IMR-90 (cell line): ENCODE results near the gene DSCAM. TPM values are rescaled to one million over a fixed set of nuclear protein-coding genes. Genes with fewer than 3 reads are reported as not detected.

ENCODE experiments used
- ATAC-seq: fragments of 200-7000 bp; cut with Tn5 transposase; 2 replicates; pipeline ENCODE4 v1.9.1; 2020; ENCODE audit warnings: low read depth, mild to moderate bottlenecking, moderate library complexity
- BruUV-seq: library from RNA; stranded (reverse); fragments of 400-500 nt; replicated peaks from 2 replicates; lab custom pipeline; 2021; lab: Mats Ljungman, UMichigan
- CTCF ChIA-PET: fragments of 300-600 bp; formaldehyde crosslinking; extraction: SDS; loops from one replicate; lab custom pipeline; 2021; ENCODE audit warnings: antibody characterized with exemption; lab: Yijun Ruan, JAX
- POLR2A ChIA-PET: fragments of 300-600 bp; sonication (Branson Sonifier 250); formaldehyde crosslinking; loops from one replicate; lab custom pipeline; 2022; ENCODE audit warnings: antibody characterized with exemption; ENCODE audit not compliant: unreplicated experiment; lab: Charles Lee
- DNase-seq: peaks from one replicate; pipeline ENCODE4 v3.0.0; 2013
- H2AFZ ChIP-seq: replicated peaks from 2 replicates; pipeline ENCODE3; 2013; ENCODE audit warnings: low read length, mild to moderate bottlenecking; ENCODE audit not compliant: poor library complexity
- H2AK5ac ChIP-seq: 2 replicates; pipeline ENCODE4 v1.6.1; 2013; ENCODE audit warnings: low read depth, low read length, inconsistent platforms
- H2AK9ac ChIP-seq: replicated peaks from 2 replicates; pipeline ENCODE3; 2013; ENCODE audit warnings: mild to moderate bottlenecking, low read depth, low read length, moderate library complexity; ENCODE audit not compliant: poor library complexity
- H2BK120ac ChIP-seq: 2 replicates; pipeline ENCODE4 v1.6.1; 2013; ENCODE audit warnings: low read depth, low read length, inconsistent platforms
- H2BK15ac ChIP-seq: 3 replicates; pipeline ENCODE4 v1.6.1; 2013; ENCODE audit warnings: low read depth, low read length, inconsistent platforms
- H2BK20ac ChIP-seq: 2 replicates; pipeline ENCODE4 v1.6.1; 2013; ENCODE audit warnings: low read depth, mild to moderate bottlenecking, inconsistent platforms, low read length, moderate library complexity
- H2BK5ac ChIP-seq: 2 replicates; pipeline ENCODE4 v1.6.1; 2013; ENCODE audit warnings: mild to moderate bottlenecking, low read depth, low read length, inconsistent platforms; ENCODE audit not compliant: poor library complexity, severe bottlenecking
- H3K14ac ChIP-seq: replicated peaks from 2 replicates; pipeline ENCODE4 v1.6.1; 2013; ENCODE audit warnings: low read depth, low read length, inconsistent platforms
- H3K18ac ChIP-seq: 2 replicates; pipeline ENCODE4 v1.6.1; 2013; ENCODE audit warnings: low read depth, low read length, control low read depth
- H3K23ac ChIP-seq: 2 replicates; pipeline ENCODE4 v1.6.1; 2013; ENCODE audit warnings: low read depth, low read length, inconsistent platforms
- H3K27ac ChIP-seq: 2 replicates; pipeline ENCODE4 v1.5.1; 2013; ENCODE audit warnings: mild to moderate bottlenecking, control low read depth, low read length; ENCODE audit not compliant: insufficient read depth
- H3K27me3 ChIP-seq: 2 replicates; pipeline ENCODE4 v1.6.1; 2013; ENCODE audit warnings: low read length; ENCODE audit not compliant: control insufficient read depth, insufficient read depth
- H3K36me3 ChIP-seq: 2 replicates; pipeline ENCODE4 v1.6.1; 2013; ENCODE audit warnings: low read length, mixed read lengths; ENCODE audit not compliant: control insufficient read depth, insufficient read depth
- H3K4ac ChIP-seq: 2 replicates; pipeline ENCODE4 v1.6.1; 2013; ENCODE audit warnings: low read depth, low read length, inconsistent platforms
- H3K4me1 ChIP-seq: 2 replicates; pipeline ENCODE4 v1.6.1; 2013; ENCODE audit warnings: low read length, mixed read lengths; ENCODE audit not compliant: control insufficient read depth, insufficient read depth
- H3K4me2 ChIP-seq: 2 replicates; pipeline ENCODE4 v1.6.1; 2013; ENCODE audit warnings: low read depth, mild to moderate bottlenecking, control low read depth, low read length, moderate library complexity
- H3K4me3 ChIP-seq: 2 replicates; pipeline ENCODE4 v1.5.1; 2013; ENCODE audit warnings: low read depth, mild to moderate bottlenecking, control low read depth, low read length, moderate library complexity; ENCODE audit not compliant: insufficient read depth
- H3K56ac ChIP-seq: 2 replicates; pipeline ENCODE4 v1.6.1; 2013; ENCODE audit warnings: low read length, inconsistent platforms; ENCODE audit not compliant: insufficient read depth; ENCODE audit errors: extremely low read depth
- H3K79me1 ChIP-seq, 2 experiments: 2 replicates each; pipeline ENCODE4 v1.6.1; 2013; ENCODE audit warnings: low read length in 2 of 2, inconsistent platforms in 1 of 2, low read depth in 1 of 2
- H3K9ac ChIP-seq: 2 replicates; pipeline ENCODE4 v1.6.1; 2013; ENCODE audit warnings: low read depth, low read length, control low read depth
- H3K9me1 ChIP-seq: 2 replicates; pipeline ENCODE4 v1.6.1; 2013; ENCODE audit warnings: low read length, inconsistent platforms; ENCODE audit not compliant: insufficient read depth
- H3K9me3 ChIP-seq: 2 replicates; pipeline ENCODE4 v1.6.1; 2013; ENCODE audit warnings: low read length; ENCODE audit not compliant: control insufficient read depth, insufficient read depth
- H4K20me1 ChIP-seq: 2 replicates; pipeline ENCODE4 v1.6.1; 2013; ENCODE audit warnings: low read length, inconsistent platforms; ENCODE audit not compliant: insufficient read depth
- H4K5ac ChIP-seq: 2 replicates; pipeline ENCODE4 v1.6.1; 2013; ENCODE audit warnings: mild to moderate bottlenecking, low read depth, low read length, control low read depth
- H4K8ac ChIP-seq, 2 experiments: 2 replicates each; pipeline ENCODE4 v1.6.1; 2013; ENCODE audit warnings: low read depth in 2 of 2, low read length in 2 of 2, control low read depth in 1 of 2, inconsistent platforms in 1 of 2
- H4K91ac ChIP-seq: 2 replicates; pipeline ENCODE4 v1.6.1; 2013; ENCODE audit warnings: low read depth, low read length, inconsistent platforms; ENCODE audit not compliant: insufficient read depth
- BHLHE40 ChIP-seq: fragments of 150-350 bp; IDR thresholded peaks from 2 replicates; pipeline ENCODE4 v1.6.1; 2016; ENCODE audit warnings: mild to moderate bottlenecking, low read depth, low read length
- CHD1 ChIP-seq: IDR thresholded peaks from 2 replicates; pipeline ENCODE4 v1.6.1; 2012; ENCODE audit warnings: low read depth, low read length, improper control_type of control experiment
- FOS ChIP-seq: fragments of 150-350 bp; IDR thresholded peaks from 2 replicates; pipeline ENCODE4 v1.6.1; 2016; ENCODE audit warnings: low read depth, low read length
- MAFK ChIP-seq: IDR thresholded peaks from 2 replicates; pipeline ENCODE4 v1.6.1; 2012; ENCODE audit warnings: low read depth, low read length, improper control_type of control experiment
- MAZ ChIP-seq: IDR thresholded peaks from 2 replicates; pipeline ENCODE4 v1.6.1; 2012; ENCODE audit warnings: low read depth, mild to moderate bottlenecking, low read length, improper control_type of control experiment, moderate library complexity, borderline replicate concordance
- WGBS, 2 experiments: methylation state at CpG; one replicate each; pipeline versions ENCODE4 v1.1.5 to v1.1.7; 2013; ENCODE audit warnings: missing lambda C conversion rate in 2 of 2; ENCODE audit not compliant: insufficient read length in 1 of 2; ENCODE audit errors: extremely low coverage in 2 of 2; 5-methylcytosine and 5-hydroxymethylcytosine counted together
- dilution Hi-C: fragments of 300-500 bp; cut with HindIII; formaldehyde crosslinking; loops from one replicate; pipeline ENCODE4 v1.14.3; 2018; ENCODE audit warnings: low sequenced_read_pairs; ENCODE audit not compliant: unreplicated experiment
- in situ Hi-C: fragments of 300-500 bp; cut with MboI; formaldehyde crosslinking; loops from 3 replicates; pipeline ENCODE4 v1.14.3; 2019; ENCODE audit warnings: low sequenced_read_pairs, inconsistent platforms, mixed read lengths
- intact Hi-C: fragments of 100-400 bp; cut with micrococcal nuclease; formaldehyde crosslinking; loops from 2 replicates; pipeline ENCODE4 v1.10.0; 2022
- polyA plus RNA-seq, 3 experiments: library from polyadenylated mRNA; depleted of rRNA; stranded (reverse); fragments of >200 nt; gene quantifications; 2 replicates each; pipeline ENCODE4 v1.2.3, GENCODE V29; 2012; ENCODE audit warnings: low replicate concordance in 1 of 3
- total RNA-seq: library from RNA; depleted of rRNA; stranded (reverse); fragments of >200 nt; gene quantifications from 2 replicates; pipeline ENCODE4 v1.2.3, GENCODE V29; 2012
- TF ChIP-seq, protein P1 (sequence below): fragments of 150-350 bp; IDR thresholded peaks from 2 replicates; pipeline ENCODE4 v1.6.1; 2017; ENCODE audit warnings: mild to moderate bottlenecking, antibody characterized with exemption, low read length, low read depth

The DSCAM gene
- total and polyA plus RNA-seq, 2 of the 4 experiments (the other 2 are of a cell fraction), result under 0.01 to 0.02 TPM

DNA sequence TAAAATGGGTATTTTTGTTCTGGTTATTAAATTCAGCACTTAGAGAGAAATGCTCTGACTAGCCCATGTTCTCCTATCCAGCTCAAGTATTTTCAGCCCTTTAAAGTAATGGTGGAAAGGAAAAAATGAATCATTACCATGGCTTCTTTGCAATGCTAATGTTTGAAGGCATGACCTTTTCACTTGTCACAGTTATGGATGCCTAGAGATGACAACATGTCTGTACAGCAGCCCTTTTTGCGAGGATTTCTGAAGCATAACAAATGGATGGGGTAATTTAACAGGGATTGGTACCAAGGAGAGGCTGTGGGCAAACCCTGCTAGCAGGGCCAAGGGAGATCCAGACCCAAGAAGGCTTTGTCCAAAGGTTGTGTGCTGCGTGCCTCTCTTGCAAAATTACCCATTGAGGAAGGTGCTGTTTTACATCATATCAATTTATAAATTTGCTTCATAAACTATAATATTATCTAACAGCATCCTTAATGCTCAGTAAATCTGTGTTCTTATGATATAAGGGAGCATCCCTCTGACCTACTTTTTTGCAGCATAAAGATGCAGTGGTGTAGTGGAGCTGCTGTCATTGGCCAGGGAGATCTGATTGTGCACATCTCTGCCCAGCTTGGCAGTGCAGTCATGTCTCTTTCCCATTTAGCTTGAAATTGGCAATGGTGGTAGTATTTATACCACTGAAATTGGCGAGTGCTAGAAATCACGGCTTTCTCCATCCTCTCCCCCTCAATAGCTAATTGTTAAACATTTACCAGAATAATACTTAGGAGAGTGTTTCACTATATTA, 652.6 kb downstream of the DSCAM start:
- Histone ChIP-seq H2AK9ac (no peak overlapping the region), H2BK15ac (no peak overlapping the region), H3K4me3 (no peak overlapping the region), H4K20me1 (no peaks in the 10 kb centered on the region), H3K36me3 (no peaks in the 10 kb centered on the region), H3K23ac (no peak overlapping the region), H3K4ac (no peak overlapping the region), H3K18ac (no peak overlapping the region), H3K56ac (no peak overlapping the region), H4K91ac (no peak overlapping the region), H3K9me1 (no peaks in the 10 kb centered on the region), H3K4me2 (no peak overlapping the region), H2BK120ac (no peak overlapping the region), H2BK20ac (no peak overlapping the region), H2AK5ac (no peak overlapping the region), H2BK5ac (no peak overlapping the region), H3K79me1 (no peaks in the 10 kb centered on the region), H4K8ac (no peak overlapping the region), H3K9ac (no peak overlapping the region), H3K27ac (no peak overlapping the region), H3K4me1 (no peaks in the 10 kb centered on the region), H4K5ac (no peak overlapping the region), H3K9me3 (peaks cover 27% of the 10 kb centered on the region), H3K14ac (no peak overlapping the region), H3K27me3 (no peaks in the 10 kb centered on the region), H2AFZ (no peak overlapping the region)
- POLR2A ChIA-PET, result no interaction called here
- no peak for ATAC-seq
- no peak for DNase-seq
- TF ChIP-seq, protein P1, sequence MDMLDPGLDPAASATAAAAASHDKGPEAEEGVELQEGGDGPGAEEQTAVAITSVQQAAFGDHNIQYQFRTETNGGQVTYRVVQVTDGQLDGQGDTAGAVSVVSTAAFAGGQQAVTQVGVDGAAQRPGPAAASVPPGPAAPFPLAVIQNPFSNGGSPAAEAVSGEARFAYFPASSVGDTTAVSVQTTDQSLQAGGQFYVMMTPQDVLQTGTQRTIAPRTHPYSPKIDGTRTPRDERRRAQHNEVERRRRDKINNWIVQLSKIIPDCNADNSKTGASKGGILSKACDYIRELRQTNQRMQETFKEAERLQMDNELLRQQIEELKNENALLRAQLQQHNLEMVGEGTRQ, result no peak
- TF ChIP-seq CHD1 (no peak), FOS (no peak), BHLHE40 (no peak), MAFK (no peak), MAZ (no peak)
- CTCF ChIA-PET, result no interaction called here
- WGBS, 2 experiments, result no CpG with 5 or more reads among the region's 4 CpGs
- in situ Hi-C loops (loop anchor here (25.0 kb wide), 1 partner anchor 107 kb away; no protein-coding TSS in a partner anchor), dilution Hi-C loops (no loop called here), intact Hi-C loops (no loop called here)
- BruUV-seq, result no TSS peak
